CD4-positive, alpha-beta T cell treated with Interleukin-15 for 1 hour (primary cell): ENCODE measurements around the gene CNTNAP2.
A peak's percentile ranks its signal among the peaks of the same experiment; 100 is the strongest.

Experiments used
- DNase-seq: peaks from one replicate; pipeline ENCODE4 v3.0.0-alpha.2; 2020

CNTNAP2 gene

GRCh38 chr7:148245381-148245780, 2128.8 kb downstream of the CNTNAP2 start:
- no peak for DNase-seq

- DNase-seq: no peak
Measured at GRCh38 chr7:148253629-148254028, 2137.0 kb downstream of the CNTNAP2 start.

- no peak for DNase-seq
Measured at GRCh38 chr7:148255333-148255732, 2138.7 kb downstream of the CNTNAP2 start.

- DNase-seq: no peak
Measured at GRCh38 chr7:148256433-148256832, 2139.8 kb downstream of the CNTNAP2 start.

GRCh38 chr7:148260599-148260998, 2144.0 kb downstream of the CNTNAP2 start:
- DNase-seq: no peak

GRCh38 chr7:148261523-148261922, 2144.9 kb downstream of the CNTNAP2 start:
- no peak for DNase-seq

- DNase-seq: no peak
Measured at GRCh38 chr7:148261996-148262688, 2145.5 kb downstream of the CNTNAP2 start.

GRCh38 chr7:148262721-148263229, 2146.2 kb downstream of the CNTNAP2 start:
- DNase-seq: peak; percentile 43

- no peak for DNase-seq
Measured at GRCh38 chr7:148264933-148265557, 2148.4 kb downstream of the CNTNAP2 start.

- DNase-seq: no peak
Measured at GRCh38 chr7:148265896-148266295, 2149.3 kb downstream of the CNTNAP2 start.

- DNase-seq: no peak
Measured at GRCh38 chr7:148266795-148267194, 2150.2 kb downstream of the CNTNAP2 start.

GRCh38 chr7:148270576-148270975, 2154.0 kb downstream of the CNTNAP2 start:
- no peak for DNase-seq

GRCh38 chr7:148274118-148274517, 2157.5 kb downstream of the CNTNAP2 start:
- DNase-seq: no peak

- no peak for DNase-seq
Measured at GRCh38 chr7:148275359-148275890, 2158.8 kb downstream of the CNTNAP2 start.

GRCh38 chr7:148276314-148277041, 2159.9 kb downstream of the CNTNAP2 start:
- DNase-seq: no peak

GRCh38 chr7:148277042-148277660, 2160.6 kb downstream of the CNTNAP2 start:
- DNase-seq: no peak

GRCh38 chr7:148286150-148286549, 2169.5 kb downstream of the CNTNAP2 start:
- DNase-seq: no peak

- DNase-seq: no peak
Measured at GRCh38 chr7:148287538-148287937, 2170.9 kb downstream of the CNTNAP2 start.

GRCh38 chr7:148288592-148289151, 2172.1 kb downstream of the CNTNAP2 start:
- DNase-seq: no peak

- no peak for DNase-seq
Measured at GRCh38 chr7:148289630-148290029, 2173.0 kb downstream of the CNTNAP2 start.

- DNase-seq: no peak
Measured at GRCh38 chr7:148290538-148290937, 2173.9 kb downstream of the CNTNAP2 start.

- no peak for DNase-seq
Measured at GRCh38 chr7:148291799-148292198, 2175.2 kb downstream of the CNTNAP2 start.
